A172 (cell line): ENCODE results near the gene PATE1. TPM values are rescaled to one million over a fixed set of nuclear protein-coding genes. Genes with fewer than 3 reads are reported as not detected.

Source experiments
- DNase-seq: peaks from one replicate; pipeline ENCODE4 v3.0.0-alpha.2; 2015; ENCODE audit warnings: low spot score
- total RNA-seq: library from RNA; depleted of rRNA; stranded (reverse); fragments of >200 nt; shearing (Covaris generic); gene quantifications from 2 replicates; pipeline ENCODE4 v1.2.3, GENCODE V29; 2014; rRNA removed

Gene PATE1
- total RNA-seq, 1 experiment from 2014 or later, result not detected

- no peak for DNase-seq
Observed at GRCh38 chr11:125790825-125791224, 44.7 kb downstream of the PATE1 start.

- DNase-seq, result no peak
Observed at GRCh38 chr11:125797641-125798040, 51.6 kb downstream of the PATE1 start.

Other genes with a start within 250 kb of the PATE1 start
- 76.4 and 81.6 TPM in 2 replicates for gene EI24, start 176.8 kb upstream of the PATE1 start, total RNA-seq
- gene STT3A, start 153.4 kb upstream of the PATE1 start, total RNA-seq, result 138 and 139 TPM in 2 replicates
- 44.9 and 57.7 TPM in 2 replicates for gene CHEK1, start 121.1 kb upstream of the PATE1 start, total RNA-seq
- not detected in 2 replicates for gene ACRV1, start 65.4 kb upstream of the PATE1 start, total RNA-seq
- not detected in 2 replicates for gene PATE2, start 32.5 kb downstream of the PATE1 start, total RNA-seq
- gene PATE3, start 41.8 kb downstream of the PATE1 start, total RNA-seq, result not detected in 2 replicates
- gene PATE4, start 87.0 kb downstream of the PATE1 start, total RNA-seq, result not detected in 2 replicates
- gene HYLS1, start 141.4 kb downstream of the PATE1 start, total RNA-seq, result 9.7 and 12.5 TPM in 2 replicates
- 9.5 and 14.0 TPM in 2 replicates for gene PUS3, start 156.9 kb downstream of the PATE1 start, total RNA-seq
- gene DDX25, start 158.2 kb downstream of the PATE1 start, total RNA-seq, result not detected in 2 replicates
- not detected in 2 replicates for gene VSIG10L2, start 199.8 kb downstream of the PATE1 start, total RNA-seq